Hematopoietic multipotent progenitor cell treated with erythropoietin and hydrocortisone succinate and interleukin-3 and kit ligand, for 4 days (in vitro differentiated cells): ENCODE data around the gene SAMD14.
A peak's percentile ranks its signal among the peaks of the same experiment; 100 is the strongest.

Experiments used
- DNase-seq: peaks from one replicate; pipeline ENCODE4 v3.0.0-alpha.2; 2015

Gene SAMD14

DNA sequence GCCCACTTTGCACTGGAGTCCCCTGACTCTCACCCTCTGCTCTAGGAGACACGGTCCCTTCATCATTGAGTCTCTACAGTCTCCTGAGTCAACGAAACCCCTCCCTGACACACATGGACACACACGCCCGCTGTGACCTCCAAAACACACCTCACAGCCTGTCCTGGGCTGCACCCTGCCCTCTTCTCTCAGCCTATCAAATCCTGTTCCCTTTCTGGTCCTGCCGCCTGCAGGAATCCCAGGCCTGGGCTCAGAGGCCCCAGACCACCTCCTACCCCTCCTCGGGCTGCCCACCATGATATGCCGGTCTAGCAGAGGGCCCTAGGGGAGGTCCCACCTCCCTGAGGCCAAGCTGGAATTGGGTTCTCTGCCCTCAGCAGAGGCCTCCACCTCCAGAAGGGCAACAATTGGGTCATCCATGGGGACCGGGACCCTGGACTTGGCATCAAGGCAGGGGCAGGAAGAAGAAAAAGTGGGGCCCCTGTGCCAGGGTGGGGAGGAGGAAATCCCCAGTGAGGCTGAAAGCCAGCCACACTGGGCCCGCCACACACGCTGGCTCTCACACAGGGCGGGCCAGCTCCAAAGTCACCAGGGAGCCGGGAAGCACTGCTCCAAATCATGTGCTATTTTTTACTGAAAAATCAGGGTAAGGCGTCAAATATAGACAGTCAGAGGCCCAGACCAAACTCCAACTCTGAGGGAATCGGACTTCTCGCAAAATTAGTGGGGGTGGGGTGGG is 17.1 kb upstream of the SAMD14 start:
- no peak for DNase-seq

DNA sequence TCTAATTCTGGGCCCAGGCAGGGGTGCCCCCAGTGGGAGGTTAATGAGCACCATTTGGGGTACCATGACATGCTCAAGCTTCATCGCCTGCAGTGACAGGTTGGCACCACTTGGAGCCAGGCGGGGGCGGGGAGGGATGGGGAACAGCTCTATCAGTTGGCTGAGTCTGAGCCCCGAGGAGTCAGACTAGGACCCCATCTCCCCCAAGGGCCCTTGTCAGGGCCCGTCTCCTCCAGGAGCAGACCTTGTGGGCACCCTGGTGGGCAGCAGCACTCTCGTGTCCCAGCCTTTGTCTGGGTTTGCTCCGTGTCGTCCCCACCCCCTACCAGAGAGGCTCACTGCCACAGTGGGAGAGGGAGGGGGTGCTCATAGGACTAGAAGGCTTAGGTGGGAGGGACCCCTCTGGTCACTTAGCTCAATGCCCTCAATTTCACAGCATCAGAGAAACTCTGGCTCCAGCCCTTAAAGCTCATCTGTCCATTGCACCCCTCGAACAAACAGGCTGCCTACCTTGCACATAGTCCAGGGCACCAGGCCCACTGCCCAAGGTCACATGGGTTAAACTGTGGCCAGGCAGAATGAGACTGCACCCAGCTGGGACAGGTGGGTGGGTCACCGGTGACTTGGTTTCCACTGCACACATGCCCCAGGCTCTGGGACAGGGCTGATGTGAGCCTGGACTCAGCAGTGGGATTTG is 16.4 kb upstream of the SAMD14 start:
- DNase-seq = peak; percentile 57

DNA sequence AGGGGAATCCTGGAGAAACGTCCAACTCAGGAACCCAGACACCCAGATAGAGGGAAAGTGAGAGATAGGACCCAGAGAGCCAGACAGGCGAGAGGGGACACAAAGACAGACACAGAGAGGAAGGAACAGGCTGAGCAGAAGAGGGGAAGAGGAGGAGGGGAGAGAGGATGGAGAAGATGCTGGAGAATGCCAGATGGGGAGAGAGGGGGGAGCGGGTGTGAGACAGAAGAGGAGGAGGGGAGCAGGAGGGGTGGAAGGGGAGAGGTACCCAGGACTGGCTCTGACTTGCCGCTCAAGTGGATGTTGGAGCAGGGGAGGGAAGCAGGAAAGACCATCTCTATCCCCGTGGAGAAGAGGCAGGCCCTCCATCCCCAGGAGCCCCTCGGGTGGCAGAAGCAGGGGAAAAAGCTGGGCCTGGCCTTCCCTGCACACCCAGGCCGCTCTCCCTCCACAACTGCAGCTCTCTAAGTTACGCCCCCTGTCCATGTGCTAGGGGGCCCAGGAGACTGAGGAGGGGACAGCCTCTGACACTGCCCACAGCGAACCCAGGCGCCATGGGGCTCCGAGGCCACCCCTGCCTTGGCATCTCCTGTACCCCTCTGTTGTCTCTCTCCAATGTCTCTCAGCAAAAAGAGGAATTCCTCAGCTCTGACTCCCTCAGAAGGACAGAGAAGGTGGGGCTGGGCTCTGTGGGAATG is 15.7 kb upstream of the SAMD14 start:
- no peak for DNase-seq

DNA sequence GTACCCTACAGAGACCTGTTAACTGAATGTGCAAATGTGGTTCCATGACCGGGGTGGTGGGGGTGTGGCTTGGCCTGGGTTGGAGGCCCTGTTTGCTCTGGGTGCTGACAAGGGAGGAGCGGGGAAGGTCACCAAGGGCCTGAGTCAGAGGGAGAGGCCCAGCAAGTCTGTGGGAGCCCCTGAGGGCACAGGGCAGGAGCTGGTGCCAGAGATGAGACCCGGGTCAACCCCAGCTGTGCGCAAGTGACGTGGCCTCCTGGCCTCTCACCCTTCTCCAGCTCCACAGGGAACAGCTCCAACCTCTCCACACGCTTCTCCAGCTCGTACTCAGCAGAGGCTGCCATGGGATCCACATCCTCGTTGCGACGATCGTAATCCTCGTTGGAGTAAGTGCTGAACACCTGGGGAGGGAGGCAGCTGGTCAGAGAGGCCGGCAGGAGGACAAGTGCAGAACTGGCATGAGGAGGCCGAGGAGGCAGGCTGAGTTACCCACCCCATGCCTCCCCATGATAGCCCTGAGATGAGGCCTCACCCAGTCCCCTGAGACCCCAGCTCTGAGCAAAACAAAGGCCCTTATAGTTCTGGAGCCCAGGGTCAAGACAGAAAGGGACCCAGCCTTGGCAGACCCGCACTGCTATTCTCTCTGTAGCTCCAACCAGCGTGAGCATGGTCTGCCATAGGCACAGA is 15.0 kb upstream of the SAMD14 start:
- no peak for DNase-seq

DNA sequence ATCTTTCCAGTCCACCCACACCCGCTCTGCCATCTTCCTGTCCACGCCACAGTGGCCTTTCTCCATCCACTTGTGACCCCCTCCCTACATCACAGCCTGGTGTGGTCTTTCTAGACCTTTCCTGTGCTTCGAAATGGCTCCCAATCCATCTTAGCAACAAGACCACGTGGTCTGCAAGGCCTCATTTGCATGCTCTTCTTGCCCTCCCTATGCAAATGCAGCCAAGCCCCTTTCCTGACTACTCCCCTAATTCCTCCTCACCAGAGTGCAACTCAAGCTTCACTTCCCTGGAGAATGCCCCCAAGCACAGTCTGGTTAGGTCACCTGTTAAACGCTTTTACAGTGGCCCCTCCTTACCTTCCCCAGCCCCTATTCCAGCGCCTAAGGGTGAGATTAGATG is 14.4 kb upstream of the SAMD14 start:
- no peak for DNase-seq

DNA sequence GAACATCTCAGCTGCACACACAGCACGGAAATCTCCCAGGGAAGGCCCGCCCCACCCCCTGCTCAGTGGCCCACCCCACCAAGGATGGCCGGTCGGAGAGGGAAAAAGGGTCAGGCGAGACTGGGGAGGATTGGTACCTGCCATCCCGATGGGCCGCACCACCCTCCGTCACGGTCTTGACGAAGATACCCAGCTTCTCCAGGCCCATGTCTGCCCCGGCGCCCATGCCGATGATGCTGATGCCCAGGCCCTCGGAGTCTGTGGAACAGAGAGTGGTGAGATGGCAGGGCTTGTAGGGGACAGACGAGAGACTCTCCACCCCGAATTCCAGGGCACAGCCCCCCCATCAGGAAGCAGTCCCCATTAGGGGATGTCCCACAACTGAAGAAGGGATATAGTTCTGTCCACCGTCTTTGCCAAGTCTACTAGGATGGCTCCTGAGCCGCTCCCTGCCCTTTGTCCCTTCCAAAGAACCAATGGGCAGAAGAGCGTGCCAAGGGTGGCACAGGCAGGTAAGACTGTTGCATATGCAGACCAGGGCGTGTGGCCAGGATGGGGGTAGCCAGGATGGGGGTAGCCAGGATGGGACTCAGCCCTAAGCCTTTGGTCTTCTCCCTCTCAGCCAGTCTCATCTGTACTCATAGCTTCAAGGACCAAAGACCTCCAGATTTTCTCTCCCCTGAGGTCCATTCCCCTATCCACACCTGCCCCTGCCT is 13.7 kb upstream of the SAMD14 start:
- DNase-seq = no peak

DNA sequence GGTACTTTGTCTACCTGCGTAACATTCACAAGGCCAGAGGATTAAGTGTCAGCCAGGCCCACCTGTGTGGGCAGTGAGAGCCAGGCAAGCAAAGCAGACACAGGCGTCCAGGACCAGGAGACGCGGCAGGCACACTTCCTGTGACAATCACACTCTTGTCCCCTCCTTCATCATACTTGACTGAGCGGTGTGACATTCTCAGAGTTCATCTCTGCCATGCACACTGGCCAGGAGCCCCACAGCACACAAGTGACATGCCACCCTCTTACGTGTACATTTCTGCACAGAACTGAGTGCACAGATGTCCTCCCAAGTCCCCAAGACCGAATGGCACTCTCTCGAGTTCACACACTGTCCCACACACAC is 11.8 kb upstream of the SAMD14 start:
- DNase-seq = no peak

DNA sequence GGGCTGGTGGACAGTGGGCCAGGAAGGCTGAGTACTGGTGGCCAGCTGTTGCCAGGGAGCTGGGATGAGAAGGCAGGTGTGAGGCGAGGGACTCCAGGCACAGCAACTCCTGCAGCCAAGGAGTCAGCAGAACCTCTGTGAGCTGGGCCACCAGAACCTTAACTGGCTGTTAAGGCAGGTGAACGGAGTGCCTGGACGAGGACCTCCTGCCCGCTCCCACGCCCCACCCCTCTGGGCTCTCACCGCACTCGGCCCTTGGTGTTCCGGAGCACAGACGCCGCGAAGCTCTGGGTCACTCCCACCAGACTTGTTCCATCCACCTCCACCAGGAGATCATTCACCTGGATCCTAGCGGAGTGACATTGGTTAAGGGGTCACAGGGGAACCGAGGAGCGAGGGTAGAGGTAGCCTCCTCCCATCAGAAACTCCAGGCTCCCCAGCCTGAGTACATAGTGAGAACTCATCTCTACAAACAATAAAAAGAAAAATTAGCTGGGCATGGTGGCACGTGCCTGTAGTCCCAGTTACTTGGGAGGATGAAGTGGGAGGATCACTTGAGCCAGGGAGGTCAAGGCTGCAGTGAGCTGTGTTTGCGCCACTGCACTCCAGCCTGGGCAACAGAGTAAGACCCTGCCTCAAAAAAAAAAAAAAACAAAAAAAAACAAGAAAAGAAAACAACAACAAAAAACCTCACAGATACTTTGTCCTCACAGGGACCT is 11.2 kb upstream of the SAMD14 start:
- DNase-seq = no peak

DNA sequence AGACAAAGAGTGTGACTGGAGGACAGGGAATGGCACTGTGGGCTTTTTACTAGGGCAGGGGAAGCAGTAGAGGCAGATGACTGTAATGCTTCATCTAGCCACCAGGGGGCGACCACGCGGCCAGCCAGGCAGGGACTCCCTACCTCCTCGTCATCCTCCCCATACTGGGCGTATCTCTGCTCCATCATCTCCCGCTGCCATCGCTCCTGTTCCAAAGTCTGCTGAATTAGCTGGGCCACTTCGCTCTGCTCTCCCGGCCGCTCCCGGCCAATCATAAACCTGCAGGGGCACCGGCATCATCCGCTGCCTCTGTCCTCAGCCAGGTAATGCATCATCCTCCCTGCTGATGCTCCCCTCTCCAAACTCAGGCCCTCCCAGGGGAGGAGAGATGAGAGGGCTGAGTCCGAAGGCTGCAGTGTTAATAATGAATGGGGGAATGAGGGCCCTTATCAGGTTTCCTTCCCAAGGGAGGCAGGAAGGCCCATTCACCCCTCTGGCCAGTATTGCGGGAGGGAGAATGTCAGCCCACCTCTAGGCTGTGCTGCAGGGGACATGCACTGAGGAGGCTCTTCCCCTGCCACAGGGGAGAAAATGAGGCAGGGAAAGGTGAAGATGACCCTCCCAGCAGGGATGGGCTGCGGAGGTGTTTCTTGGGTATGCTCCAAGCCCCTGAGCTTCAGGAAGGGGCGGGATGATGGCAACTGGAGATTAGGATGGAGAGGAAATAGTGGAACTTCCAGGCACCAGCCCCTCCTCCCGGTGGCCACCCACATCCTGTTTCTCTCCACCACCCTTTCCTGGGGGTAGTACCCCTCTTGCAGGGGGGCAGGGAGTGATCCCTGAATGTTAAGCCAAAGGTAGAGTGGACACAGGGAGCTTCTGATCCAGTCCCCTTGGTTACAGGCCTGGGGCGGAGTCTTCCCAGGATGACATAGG is 10.3 kb upstream of the SAMD14 start:
- DNase-seq = peak; percentile 90

DNA sequence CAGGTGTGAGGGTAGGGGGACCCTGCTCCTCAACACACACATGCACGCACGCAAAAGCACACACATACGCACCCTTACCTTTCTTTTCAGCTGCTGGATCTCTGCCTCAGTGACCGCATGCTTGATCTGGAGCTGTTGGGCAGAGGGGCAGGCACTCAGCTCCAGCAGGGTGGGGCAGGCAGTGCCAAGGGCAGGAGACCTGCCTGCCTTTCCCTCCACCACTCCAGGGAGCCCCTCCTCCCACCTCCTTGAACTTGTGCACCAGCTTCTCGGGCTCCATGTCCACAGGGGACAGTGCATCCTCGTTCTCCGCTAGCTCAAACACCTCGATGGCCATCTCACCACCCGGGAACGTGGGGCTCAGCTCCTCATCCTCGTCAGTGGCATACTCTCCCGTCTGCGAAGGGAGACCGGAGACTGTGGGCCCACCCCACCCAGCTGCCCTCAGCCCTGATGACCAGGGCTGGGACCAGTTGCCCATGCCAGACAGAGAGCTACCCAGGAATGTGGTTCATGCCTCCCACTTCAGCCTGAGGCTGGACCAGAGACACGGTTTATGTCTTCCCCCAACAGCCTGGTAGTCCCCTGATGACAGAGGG is 9.3 kb upstream of the SAMD14 start:
- no peak for DNase-seq

DNA sequence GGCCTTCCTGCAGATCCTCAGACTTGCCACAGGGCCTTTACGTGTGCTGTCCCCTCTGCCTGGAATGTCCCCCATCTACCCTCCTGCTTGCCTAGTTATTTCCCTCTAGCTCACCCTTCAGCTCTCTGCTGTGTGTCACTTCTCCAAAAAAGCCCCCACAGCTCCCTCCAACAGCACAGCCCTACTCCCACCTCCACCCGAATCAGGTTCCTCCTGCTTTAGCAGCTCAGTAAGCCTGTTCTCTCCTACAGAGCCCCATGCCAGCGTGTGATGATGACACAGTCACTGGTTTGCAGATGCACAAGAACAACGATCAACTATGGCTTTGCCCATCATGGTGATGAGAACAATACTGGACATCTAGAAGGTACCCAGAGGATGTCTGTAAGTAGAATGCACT is 7.1 kb upstream of the SAMD14 start:
- no peak for DNase-seq

DNA sequence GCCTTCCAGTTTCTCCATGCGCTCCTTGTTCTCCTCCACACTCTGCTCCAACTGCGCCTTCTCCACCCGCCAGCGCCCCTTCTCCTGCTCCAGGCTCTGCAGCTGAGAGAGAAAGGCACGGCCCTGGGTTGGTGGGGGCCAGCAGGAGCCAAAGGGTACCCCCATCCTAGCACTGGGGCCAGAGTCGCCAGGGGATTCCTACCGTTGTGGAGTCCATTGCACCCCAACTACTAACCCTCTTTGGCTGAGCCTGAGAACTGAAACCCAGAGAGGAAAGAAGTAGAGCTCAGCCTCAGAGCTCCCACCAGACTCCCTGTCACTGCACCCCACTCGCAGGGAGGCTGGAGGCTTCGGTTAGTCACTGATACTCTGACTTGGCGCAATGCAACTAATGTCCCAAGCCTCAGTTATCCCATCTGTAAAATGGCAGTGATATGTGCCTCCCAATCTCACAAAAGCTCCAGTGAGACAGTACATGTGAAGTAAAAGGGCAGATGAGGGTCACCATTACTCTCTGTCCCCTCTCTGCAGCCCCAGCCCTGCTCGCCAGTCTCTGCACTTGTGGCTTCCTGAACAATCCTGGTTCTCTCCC is 6.2 kb upstream of the SAMD14 start:
- no peak for DNase-seq

DNA sequence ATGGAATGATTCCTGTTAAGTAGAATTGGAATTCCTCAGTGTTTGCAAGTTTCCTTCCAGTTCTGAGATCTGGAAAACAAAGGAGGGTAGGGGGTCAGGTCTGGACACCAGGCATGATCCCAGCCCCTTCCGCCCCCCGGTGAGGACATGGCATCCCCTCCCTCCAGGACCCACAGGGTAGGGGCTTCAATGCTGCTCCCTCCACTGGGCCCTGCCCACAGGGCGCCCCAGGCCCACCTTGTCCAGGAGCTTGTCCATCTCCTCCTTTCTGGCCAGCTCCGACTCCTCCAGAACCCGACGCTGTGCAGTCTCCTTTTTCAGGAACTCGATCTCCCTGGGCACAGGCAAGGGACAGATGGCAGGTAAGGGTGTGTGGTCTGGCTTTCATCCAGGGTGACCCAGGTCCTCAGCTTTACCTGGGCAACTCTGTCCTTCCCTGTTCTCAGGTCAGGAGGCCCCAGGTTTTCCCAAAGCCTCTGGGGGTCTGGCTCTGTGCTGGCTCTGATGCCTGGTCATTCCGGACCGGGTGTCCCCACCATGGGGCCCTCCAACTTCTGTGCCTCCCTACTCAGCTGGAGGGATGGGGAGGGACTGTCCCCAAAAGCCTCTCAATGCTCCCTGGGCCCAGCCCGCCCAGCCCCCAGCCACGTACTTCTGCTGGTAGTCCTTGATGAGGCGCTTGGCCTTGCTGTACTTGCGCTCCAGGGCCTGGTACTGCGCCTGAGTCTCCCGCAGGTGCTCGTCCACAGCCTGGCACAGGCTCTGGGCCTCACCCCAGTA is 5.5 kb upstream of the SAMD14 start:
- no peak for DNase-seq

DNA sequence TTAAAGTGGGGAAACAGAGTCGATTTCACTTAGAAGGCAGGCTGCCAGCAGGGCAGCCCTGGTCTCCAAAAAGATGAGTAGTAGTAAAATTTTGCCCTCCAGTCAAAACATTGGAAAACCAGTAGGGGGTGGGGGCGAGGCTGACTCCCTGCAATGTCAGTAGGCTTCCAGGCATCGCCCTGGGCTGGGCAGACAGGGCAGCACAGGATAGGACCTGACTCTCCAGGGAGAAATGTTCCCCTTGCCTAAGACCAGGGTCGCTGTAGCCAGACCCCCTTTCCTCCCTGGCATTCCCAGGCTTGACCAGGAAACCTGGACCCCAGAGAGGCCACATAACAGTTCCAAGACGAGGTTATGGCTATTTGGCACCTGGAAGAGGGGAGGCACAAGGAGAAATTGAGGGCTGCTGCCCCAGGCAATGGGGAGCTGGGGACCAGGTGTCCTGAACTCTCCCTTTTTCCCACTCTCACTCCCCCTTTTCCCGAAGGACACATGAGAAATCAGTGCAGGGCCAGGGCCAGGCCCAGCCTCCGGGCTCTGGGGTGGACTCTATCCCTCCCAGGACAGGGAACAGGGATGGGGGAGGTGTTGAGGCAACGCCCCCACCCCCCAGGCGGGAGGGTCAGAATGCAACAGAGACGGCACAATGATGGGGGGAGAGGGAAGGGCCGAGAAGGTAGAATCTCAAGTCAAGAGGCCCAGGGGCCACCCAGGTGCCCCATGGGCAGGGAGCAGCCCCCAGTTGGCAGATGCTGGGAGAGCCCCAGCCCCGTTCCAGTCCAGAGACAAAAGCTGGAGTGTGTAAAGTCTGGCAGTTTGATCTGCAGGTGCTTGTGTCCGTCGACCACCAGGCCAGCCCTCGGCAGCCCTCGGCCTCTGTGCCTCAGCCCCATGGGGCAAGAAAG is 4.5 kb upstream of the SAMD14 start:
- no peak for DNase-seq

DNA sequence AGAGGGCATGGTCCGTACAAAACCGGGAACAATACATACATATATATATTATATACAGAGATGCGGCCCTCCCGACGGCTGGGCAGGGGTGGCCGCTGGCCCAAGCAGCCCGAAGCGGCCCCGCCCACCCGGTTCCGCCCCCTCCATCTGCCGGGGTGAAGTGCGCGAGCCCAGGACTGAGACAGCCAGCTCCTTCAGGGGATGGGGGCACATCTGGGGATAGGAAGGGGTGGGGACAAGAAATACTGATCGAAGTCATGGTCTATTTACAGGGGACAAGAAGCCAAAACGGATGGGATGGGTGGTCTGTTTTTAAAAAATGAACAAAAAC is 3.8 kb upstream of the SAMD14 start:
- no peak for DNase-seq

DNA sequence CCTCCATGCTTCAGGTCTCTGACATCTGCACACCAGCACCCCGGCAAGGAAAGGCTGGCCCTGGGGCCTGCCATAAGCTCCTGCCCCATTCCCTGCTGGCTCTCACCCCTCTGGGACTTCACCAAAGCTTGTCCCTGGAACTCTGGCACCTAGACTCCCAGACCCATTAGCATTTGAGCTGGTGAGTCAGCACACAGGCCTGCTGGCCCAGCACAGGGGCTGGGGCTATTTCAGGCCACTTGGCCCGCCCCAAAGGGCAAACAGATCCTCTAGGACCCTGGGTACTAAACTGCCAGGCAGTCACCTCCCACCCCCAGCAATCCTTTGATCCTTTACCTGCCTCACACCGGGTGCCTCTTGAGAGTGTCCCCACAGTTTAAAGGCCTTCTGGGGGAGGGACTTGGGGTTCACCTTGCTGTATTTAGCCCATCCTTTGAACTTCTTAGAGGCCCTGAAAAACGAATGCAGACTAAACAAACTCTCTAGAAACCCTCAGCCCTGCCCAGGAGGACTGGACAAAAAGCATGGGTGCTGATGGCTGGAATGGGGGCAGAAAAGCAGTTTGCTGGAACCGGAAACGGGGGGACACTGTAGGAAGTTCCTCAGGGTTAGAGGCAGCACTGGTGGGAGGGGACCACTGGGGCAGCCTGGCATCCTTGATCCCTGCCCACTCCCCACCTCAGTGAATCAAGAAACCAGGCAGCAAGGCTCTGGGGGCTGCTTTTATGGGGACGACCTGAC is 3.2 kb upstream of the SAMD14 start:
- no peak for DNase-seq

DNA sequence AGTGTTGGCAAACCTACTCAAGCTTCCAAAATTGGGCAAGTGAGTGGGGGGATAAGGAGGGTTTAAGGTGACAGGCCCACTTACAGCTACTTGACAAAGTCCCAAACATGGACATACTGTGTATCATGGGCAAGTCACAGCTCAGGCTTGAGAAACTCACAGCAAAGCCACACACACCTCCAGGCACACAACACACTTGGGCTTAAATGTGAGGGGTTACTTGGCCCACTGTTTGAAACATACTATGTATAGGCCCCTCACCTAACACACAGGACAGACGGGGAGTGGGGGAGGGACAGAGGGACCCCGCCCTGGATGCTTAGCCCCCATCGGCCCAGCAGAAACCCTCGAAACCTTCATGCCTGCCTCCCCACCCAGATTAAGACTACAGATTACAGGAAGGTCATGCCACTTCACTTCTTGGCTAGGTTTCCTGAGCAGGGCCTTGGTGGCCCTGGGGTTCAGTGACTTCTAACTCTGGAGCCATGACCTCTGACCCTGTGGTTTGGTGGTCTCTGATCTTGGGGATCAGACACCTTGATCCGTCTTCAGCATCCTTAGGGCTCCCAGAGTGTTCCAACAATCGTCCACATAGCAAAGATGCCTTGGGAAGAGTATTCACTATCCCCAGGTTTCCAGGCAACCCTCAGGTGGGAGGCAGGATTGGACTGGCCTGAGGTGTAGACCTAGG is 2.3 kb upstream of the SAMD14 start:
- DNase-seq = no peak
